K562 (cell line): ENCODE data around the gene CDKN3. TPM values are rescaled to one million over a fixed set of nuclear protein-coding genes. Genes with fewer than 3 reads are reported as not detected.

Experiments used
- ATF7 ChIP-seq: fragments of 450-650 bp; IDR thresholded peaks from 2 replicates; pipeline ENCODE4 v1.7.1; 2014; ENCODE audit warnings: mild to moderate bottlenecking, moderate library complexity
- BRF1 ChIP-seq: IDR thresholded peaks from 3 replicates; pipeline ENCODE4 v1.6.1; 2011; ENCODE audit warnings: borderline replicate concordance, mild to moderate bottlenecking; ENCODE audit not compliant: insufficient read length; ENCODE audit errors: extremely low read depth
- CC2D1A ChIP-seq: fragments of 450-650 bp; IDR thresholded peaks from 2 replicates; pipeline ENCODE4 v1.6.1; 2017; ENCODE audit warnings: mild to moderate bottlenecking
- FOXJ3 ChIP-seq: sonication (generic); formaldehyde crosslinking; IDR thresholded peaks from 2 replicates; pipeline ENCODE4 v1.4.0; 2020; ENCODE audit warnings: mild to moderate bottlenecking, missing genetic modification reagents
- ILF3 ChIP-seq: fragments of 450-650 bp; IDR thresholded peaks from 2 replicates; pipeline ENCODE4 v1.6.1; 2018; ENCODE audit warnings: antibody characterized with exemption, mild to moderate bottlenecking, moderate library complexity, borderline replicate concordance
- MBD1 ChIP-seq: fragments of 250-450 bp; sonication (Bioruptor Pico); IDR thresholded peaks from 2 replicates; pipeline ENCODE4 v1.8.0; 2022; ENCODE audit warnings: inconsistent platforms
- MNT ChIP-seq, 2 experiments: fragments of 450-650 bp; conservative IDR thresholded peaks; 2 replicates each; pipeline ENCODE4 v1.6.1; 2017; ENCODE audit warnings: mild to moderate bottlenecking in 2 of 2, moderate library complexity in 2 of 2
- MTF1 ChIP-seq: fragments of 250-450 bp; sonication (Bioruptor Pico); IDR thresholded peaks from 2 replicates; pipeline ENCODE4 v1.9.0; 2021; ENCODE audit warnings: moderate library complexity, mild to moderate bottlenecking, inconsistent platforms, borderline replicate concordance
- RFX7 ChIP-seq: fragments of 250-450 bp; sonication (Bioruptor Pico); IDR thresholded peaks from 2 replicates; pipeline ENCODE4 v1.5.1; 2021; ENCODE audit warnings: mild to moderate bottlenecking
- SREBF2 ChIP-seq: sonication (generic); formaldehyde crosslinking; IDR thresholded peaks from 2 replicates; pipeline ENCODE4 v1.4.0; 2020; ENCODE audit warnings: mild to moderate bottlenecking, missing genetic modification reagents
- ZNF551 ChIP-seq: fragments of 250-450 bp; sonication (Bioruptor Pico); IDR thresholded peaks from 2 replicates; pipeline ENCODE4 v1.5.0; 2021; ENCODE audit warnings: mild to moderate bottlenecking, moderate library complexity
- polyA plus RNA-seq, 8 experiments: library from polyadenylated mRNA; depleted of rRNA in 4 of 8; stranded (reverse) in 5 of 8; unstranded in 3 of 8; fragments of >200 nt; fragmentation: Nextera tagmentation in 2 of 8; fragmentation: Illumina TruSeq in 1 of 8; extraction: Ambion mirVana in 2 of 8; extraction: Trizol in 1 of 8; gene quantifications; 2 replicates each; pipeline versions ENCODE4 v1.2.1 to v1.2.3, GENCODE V29; 2011 to 2014; ENCODE audit warnings: inconsistent platforms in 1 of 8, missing spikeins in 1 of 8
- total RNA-seq, 7 experiments: library from RNA; depleted of rRNA in 6 of 7; stranded (reverse); fragments of >200 nt in 6 of 7; fragmentation: Illumina TruSeq in 2 of 7; extraction: Trizol in 2 of 7; gene quantifications; 2 replicates each; pipeline versions ENCODE4 v1.2.1 to v1.2.3, GENCODE V29; 2011 to 2021; ENCODE audit warnings: low replicate concordance in 1 of 7
- TF ChIP-seq, protein P1 (sequence below), 2 experiments: fragments of 200-800 bp in 1 of 2; sonication (Bioruptor generic) in 1 of 2; sonication (generic) in 1 of 2; formaldehyde crosslinking in 1 of 2; IDR thresholded peaks in 1 of 2; conservative IDR thresholded peaks in 1 of 2; 2 replicates each; pipeline versions ENCODE4 v1.5.0 to v1.6.1; 2016 to 2020; ENCODE audit warnings: missing compliant biosample characterization in 1 of 2, missing genetic modification characterization in 1 of 2, missing genetic modification reagents in 1 of 2
- TF ChIP-seq, protein P2 (sequence below), 3 experiments: fragments of 200-800 bp in 1 of 3; sonication (Bioruptor generic) in 1 of 3; sonication (generic) in 1 of 3; formaldehyde crosslinking in 1 of 3; IDR thresholded peaks; 2 replicates each; pipeline versions ENCODE4 v1.6.1 to v1.8.0; 2016 to 2022; ENCODE audit warnings: mild to moderate bottlenecking in 2 of 3, missing compliant biosample characterization in 2 of 3, missing genetic modification characterization in 2 of 3, missing genetic modification reagents in 1 of 3
- TF ChIP-seq, protein P3 (sequence below): fragments of 250-450 bp; sonication (Bioruptor Pico); IDR thresholded peaks from 2 replicates; pipeline ENCODE4 v1.5.0; 2022; ENCODE audit warnings: mild to moderate bottlenecking

CDKN3 gene
- total and polyA plus RNA-seq, 9 of the 15 experiments (the other 6 are each of a cell fraction or from before 2014, with no cell fraction given): 41.3 to 128 (median 70.7) TPM

DNA sequence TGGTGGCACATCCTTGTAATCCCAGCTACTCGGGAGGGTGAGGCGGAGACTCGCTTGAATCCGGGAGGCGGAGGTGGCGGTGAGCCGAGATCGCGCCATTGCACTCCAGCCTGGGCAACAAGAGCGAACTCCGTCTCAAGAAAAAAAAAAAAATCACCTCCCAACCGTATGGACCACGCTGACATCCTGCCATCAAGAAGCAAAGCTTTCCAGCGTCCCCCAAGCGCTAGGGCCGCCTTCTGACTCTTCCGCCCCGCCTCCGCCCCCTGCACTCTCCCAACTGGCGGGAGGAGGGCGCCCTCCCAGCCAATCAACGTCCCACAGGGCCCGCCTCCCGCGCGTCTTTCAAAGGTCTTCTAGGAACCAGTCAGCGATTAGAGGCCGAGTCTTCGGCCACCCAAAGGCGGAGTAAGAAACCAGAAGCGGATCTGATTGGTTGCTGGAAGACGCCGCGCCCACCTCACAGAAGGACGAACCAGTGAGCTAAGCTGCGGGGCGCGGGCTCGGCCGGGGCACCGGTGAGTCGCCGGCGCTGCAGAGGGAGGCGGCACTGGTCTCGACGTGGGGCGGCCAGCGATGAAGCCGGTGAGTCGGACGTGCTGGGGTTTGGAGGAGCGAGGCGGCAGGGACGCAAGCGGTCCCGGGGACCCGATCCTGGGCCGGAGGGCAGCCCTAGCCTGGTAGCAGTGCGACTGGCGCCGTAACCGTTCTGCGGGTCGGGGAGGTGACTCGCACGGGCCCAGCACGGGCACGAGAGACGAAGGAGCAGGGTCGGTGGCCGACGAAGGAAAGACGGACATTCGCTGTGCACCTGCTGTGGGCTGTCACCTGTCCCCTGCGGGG is at the start of gene CDKN3 (continued):
- no peak for TF ChIP-seq MTF1
- TF ChIP-seq, protein P1, sequence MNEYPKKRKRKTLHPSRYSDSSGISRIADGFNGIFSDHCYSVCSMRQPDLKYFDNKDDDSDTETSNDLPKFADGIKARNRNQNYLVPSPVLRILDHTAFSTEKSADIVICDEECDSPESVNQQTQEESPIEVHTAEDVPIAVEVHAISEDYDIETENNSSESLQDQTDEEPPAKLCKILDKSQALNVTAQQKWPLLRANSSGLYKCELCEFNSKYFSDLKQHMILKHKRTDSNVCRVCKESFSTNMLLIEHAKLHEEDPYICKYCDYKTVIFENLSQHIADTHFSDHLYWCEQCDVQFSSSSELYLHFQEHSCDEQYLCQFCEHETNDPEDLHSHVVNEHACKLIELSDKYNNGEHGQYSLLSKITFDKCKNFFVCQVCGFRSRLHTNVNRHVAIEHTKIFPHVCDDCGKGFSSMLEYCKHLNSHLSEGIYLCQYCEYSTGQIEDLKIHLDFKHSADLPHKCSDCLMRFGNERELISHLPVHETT (CRISPR knock-in tag; conservative IDR thresholded peaks at IDR 0.05 in 1 of 2, IDR thresholded peaks at IDR 0.05 in 1 of 2): no peak
- no peak for TF ChIP-seq FOXJ3 (CRISPR knock-in tag)
- TF ChIP-seq, protein P2, sequence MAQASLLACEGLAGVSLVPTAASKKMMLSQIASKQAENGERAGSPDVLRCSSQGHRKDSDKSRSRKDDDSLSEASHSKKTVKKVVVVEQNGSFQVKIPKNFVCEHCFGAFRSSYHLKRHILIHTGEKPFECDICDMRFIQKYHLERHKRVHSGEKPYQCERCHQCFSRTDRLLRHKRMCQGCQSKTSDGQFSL (CRISPR knock-in tag; IDR thresholded peaks at IDR 0.05): no peak; the same call in 1 of the 2 replicates
- TF ChIP-seq, protein P2 (tag; IDR thresholded peaks at IDR 0.05): no peak
- TF ChIP-seq MNT (conservative IDR thresholded peaks at IDR 0.05): peak; percentile 38 to 67
- no peak for TF ChIP-seq BRF1
- TF ChIP-seq RFX7: no peak
- TF ChIP-seq, protein P3, sequence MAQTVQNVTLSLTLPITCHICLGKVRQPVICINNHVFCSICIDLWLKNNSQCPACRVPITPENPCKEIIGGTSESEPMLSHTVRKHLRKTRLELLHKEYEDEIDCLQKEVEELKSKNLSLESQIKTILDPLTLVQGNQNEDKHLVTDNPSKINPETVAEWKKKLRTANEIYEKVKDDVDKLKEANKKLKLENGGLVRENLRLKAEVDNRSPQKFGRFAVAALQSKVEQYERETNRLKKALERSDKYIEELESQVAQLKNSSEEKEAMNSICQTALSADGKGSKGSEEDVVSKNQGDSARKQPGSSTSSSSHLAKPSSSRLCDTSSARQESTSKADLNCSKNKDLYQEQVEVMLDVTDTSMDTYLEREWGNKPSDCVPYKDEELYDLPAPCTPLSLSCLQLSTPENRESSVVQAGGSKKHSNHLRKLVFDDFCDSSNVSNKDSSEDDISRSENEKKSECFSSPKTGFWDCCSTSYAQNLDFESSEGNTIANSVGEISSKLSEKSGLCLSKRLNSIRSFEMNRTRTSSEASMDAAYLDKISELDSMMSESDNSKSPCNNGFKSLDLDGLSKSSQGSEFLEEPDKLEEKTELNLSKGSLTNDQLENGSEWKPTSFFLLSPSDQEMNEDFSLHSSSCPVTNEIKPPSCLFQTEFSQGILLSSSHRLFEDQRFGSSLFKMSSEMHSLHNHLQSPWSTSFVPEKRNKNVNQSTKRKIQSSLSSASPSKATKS: no peak
- no peak for TF ChIP-seq ZNF551
- peak; percentile 96 for TF ChIP-seq CC2D1A
- no peak for TF ChIP-seq SREBF2
- peak; percentile 65 for TF ChIP-seq ATF7
- TF ChIP-seq MBD1 (CRISPR knock-in tag): no peak
- no peak for TF ChIP-seq ILF3
